Bone marrow (tissue), 2 donors: Measurements from ENCODE around the gene IQSEC3.
"Not testable (repeated sequence)": the region's sequence is repeated elsewhere in the genome, so short reads cannot be mapped to it uniquely, and the experiment has no call there.

Experiments used
- DNase-seq, 2 donors: peaks; one replicate each; lab custom pipeline; 2025; lab: John Stamatoyannopoulos, UW

The IQSEC3 gene

DNA sequence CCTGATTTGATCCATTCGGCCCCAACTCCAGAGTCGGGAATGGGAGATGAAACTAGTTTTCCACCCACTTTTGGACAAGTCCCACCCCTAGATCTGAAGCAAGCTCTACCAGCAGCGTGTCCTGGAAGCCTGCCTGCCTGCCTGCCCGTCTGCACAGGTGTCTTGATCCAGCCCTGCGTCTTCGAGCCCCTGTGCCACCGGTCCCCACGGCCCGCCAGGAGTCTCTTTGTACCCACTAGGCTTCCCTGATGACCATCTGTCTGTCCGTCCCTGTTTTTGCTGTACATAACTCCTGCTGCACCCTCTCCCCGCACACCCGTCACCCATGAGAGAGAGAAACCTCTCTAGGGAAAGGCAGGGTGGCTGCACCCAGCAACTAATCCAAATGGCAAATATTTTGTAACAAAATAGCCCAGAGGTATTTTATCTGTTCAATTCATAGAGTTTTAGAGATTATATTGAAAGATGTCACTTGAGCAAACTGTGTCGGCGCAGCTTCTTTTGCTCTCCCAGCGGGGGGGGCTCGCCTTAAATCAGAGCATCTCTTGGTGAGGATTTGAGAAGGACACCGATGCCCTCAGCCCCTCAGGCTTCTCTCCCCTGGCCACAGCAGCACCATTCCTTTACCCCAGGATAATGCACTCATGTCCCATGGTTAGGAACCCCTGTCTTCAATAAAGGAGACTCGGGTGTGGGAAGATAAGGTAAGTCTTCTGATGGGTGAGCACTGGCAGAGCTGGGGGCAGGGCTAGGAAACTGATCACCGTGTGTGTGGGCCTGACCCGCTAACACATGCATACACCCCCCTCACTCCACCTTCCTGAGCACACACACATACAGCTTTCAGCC lies 111.6 kb downstream of the IQSEC3 start:
- DNase-seq, result no peak

- DNase-seq, result no peak
Observed at GRCh38 chr12:178829-179109, 112.2 kb downstream of the IQSEC3 start.

DNA sequence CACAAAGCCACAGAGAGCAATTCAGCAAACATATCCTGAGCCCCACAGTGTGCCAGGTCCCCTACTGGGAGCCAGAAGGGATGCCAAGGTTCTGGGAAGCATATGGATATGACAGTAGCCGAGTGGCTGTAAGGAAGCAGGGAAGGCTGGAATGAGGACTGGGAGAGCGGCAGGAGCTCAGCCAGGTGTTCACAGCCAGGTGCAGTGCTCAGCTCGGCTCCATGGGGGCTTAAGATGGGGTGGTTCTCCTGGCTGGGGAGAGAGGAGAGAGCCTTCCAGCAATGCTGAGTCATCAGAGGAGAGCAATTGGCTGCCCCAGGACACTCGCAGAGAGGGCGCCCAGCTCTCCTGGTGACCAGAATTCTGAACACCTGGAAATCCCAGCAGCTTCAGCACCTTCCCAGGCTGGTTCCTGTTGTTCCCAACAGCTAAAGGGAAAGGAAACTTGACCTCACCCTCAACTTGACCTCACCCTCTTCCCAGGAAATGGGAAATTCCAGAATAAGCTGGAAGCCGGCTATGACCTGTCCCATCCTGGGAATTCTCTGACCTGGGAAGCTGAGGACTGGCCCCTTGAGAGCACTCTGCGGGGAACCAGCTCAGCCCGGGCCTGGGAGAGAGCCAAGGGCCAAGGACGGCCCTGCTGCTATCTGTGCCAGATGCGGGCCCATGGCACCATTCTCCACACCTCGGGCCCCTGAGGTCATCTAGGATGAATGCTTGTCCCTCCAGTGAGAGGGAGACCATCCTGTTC lies 112.7 kb downstream of the IQSEC3 start:
- no peak for DNase-seq

DNA sequence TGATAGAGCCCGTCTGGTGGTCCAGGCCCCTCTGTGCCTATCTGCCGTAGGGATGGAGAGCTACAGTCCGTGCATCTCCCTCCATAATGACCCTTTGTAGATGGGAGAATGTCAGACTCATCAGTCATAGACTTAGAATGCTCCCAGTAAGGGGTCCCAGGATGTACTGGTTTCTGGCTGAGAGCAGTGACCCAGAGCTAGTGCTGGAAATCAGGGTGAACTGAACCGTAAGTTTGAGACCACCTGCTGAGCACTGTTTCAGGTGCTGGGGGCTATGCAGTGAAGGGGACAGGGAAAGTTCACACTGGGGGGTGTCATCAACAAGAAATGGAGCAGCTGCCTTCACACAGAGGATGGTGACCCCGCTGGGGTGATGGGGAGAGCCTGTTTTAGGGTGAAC lies 113.3 kb downstream of the IQSEC3 start:
- no peak for DNase-seq

DNA sequence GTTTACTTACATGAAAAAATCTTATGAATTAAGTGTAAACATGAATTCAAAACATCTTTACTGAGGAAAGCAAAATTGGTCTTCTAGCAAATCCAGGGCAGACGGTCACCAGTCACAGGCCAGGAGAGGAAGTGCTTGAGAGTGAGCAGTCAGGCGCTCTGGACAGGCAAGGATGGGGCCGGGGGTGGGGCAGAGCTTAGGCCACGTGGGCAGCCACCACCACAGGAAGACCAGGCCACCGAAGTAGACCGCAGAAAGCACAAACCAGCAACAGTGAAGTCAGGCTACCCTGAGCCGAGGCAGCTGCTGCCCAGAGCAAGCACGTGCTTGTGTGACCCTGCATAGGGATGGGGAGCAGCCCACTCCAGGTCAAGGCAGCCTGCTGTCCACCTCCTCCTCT lies 113.9 kb downstream of the IQSEC3 start:
- DNase-seq, result peak in 1 of 2 donors; percentile 24

- DNase-seq, result no peak
Observed at GRCh38 chr12:181921-182320, 115.4 kb downstream of the IQSEC3 start.

GRCh38 chr12:182381-182892 lies 115.9 kb downstream of the IQSEC3 start:
- DNase-seq, result no peak

DNA sequence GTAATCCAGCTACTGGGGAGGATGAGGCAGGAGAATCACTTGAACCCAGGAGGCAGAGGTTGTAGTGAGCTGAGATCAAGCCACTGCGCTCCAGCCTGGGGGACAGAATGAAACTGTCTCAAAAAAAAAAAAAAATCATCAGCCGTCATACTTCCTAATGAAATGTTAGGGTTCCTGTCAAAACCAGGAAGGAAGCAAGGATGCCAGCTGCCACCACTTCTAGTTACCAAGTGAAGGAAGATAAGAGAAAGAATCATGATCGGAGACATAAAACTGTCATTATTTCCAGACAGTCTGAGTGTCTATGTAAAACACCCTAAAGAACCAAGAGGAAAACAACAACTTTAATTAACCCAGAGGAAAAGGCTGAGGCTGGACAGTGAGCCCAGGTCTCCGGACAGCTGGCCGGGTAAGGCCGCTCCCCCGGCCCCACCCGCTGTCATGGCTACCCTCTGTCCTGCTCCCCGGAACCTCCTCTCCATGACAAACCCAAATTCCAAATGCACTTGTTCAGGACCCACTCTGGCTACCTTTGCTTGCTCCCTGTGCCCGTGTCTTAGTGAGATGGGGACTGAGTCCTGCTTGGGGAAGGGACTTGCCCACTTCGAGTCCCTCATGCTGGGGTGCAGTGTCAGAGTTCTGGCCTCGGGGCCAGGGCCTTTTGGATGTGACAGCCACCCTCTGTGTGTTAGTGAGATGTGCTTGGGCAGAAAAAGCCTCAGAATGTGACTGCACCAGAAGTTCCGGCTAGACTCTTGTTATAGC lies 118.4 kb downstream of the IQSEC3 start:
- DNase-seq, result no peak

DNA sequence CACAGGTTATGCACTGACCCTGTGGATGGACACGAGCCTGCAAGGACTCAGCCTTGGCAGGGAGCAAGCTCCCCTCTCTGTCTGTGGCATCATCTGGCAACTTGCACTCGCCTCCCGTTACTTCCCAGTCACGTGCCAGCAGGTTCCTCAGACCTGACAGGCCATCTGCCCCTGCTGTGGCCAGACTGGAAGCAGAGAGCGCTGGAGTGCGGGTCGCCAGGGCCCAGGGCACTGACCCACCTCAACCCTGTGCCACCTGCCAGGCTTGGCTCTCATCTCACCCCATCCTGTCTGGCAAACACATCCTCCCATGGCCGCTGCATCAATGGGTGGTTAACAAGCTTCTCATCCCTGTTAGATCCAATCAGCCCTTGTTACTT lies 119.0 kb downstream of the IQSEC3 start:
- DNase-seq, result no peak

DNA sequence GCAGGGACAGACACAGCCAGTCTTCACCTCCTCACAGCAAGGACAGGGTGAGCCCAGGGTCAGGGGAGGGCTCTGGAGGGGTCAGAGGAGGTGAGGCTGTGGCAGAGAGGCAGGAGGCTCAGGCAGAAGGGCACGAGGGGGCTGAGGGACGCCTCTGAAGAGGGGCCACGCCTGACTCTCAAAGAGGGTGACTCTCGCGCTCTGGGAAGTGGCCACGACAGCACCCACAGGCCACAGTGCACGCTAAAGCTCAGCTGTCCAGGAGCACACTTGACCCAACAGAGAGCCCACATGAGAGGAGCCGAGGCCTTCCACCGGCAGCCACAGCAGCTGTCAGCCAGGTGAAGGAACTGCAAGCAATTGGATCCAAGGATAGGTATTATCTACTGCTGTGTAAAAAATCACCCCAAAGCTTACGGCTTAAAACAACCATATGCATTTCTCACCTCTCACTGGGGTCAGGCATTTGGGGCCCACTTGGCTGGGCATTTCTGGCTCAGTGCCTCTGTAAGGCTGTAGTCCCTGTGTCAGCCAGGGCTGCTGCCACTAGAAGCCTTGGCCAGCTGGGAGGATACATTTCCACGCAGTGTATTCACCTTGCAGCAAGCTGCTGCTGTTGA lies 119.5 kb downstream of the IQSEC3 start:
- DNase-seq, result no peak

- DNase-seq, result not testable (repeated sequence)
Observed at GRCh38 chr12:187986-188909, 121.7 kb downstream of the IQSEC3 start.

- peak in 1 of 2 donors; percentile 13 for DNase-seq
Observed at GRCh38 chr12:188910-189621, 122.5 kb downstream of the IQSEC3 start.

GRCh38 chr12:189622-189962 lies 123.0 kb downstream of the IQSEC3 start:
- DNase-seq, result no peak

GRCh38 chr12:190881-191280 lies 124.3 kb downstream of the IQSEC3 start:
- DNase-seq, result no peak

DNA sequence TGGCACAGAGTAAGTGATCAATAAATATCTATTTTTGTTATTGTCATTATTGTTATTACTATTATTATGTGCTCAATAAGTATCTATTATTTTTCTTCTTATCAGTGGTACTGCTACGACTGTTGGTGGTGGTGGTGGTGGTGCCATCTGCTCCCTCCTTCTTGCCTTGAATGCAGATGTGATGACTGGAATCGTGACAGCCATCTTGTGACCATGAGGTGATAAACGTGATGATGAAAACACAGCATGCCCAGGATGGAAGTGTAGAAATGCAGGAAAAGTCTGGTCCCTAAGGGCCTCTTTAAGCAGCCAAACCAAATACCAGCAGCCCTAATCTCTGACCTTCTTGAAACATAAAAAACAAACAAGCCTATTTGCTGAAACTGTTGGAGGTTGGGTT lies 125.0 kb downstream of the IQSEC3 start:
- DNase-seq, result no peak

- DNase-seq, result no peak
Observed at GRCh38 chr12:193261-193660, 126.7 kb downstream of the IQSEC3 start.

- DNase-seq, result no peak
Observed at GRCh38 chr12:194276-194675, 127.7 kb downstream of the IQSEC3 start.

DNA sequence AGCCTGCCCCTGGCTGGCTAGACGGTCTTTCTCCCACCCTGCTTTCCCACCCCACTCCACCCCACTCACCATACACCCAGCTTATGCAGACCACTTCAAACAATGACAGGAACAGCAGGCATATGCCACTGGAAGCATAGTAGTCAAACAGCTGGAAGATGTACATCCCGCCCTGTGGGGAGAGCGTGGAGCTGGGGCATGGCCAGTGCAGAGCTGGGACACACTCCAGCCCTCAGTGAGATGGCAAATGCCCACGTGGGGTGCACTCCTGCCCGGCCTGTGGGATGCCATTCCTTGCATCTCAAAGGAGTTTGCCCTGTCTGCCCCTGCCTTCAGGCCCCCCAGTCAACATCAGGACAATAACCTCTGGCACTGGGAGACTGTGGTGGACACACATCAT lies 128.6 kb downstream of the IQSEC3 start:
- no peak for DNase-seq

DNA sequence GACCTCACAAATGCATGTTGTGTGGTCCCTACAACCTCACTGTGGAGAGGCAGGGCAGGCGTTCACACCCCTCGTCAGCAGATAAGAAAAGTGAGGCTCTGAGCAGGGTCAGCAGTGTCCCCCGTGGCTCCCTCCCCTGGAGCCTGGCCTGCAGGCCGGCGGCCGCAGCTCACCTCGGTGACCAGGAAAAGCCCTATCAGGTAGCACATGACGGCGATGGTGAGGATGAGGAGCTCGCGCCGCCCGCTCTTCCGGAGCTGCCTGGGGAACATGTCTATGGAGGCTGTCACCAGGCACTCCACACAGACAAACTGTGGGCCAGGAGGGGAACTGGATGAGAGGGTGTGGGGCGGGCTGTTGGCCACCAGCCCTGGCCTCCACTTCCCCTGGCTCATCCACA lies 129.4 kb downstream of the IQSEC3 start:
- DNase-seq, result no peak

GRCh38 chr12:196436-196835 lies 129.9 kb downstream of the IQSEC3 start:
- no peak for DNase-seq

GRCh38 chr12:197347-197746 lies 130.8 kb downstream of the IQSEC3 start:
- no peak for DNase-seq
